ENCODE results near the gene MYO10.

DNA sequence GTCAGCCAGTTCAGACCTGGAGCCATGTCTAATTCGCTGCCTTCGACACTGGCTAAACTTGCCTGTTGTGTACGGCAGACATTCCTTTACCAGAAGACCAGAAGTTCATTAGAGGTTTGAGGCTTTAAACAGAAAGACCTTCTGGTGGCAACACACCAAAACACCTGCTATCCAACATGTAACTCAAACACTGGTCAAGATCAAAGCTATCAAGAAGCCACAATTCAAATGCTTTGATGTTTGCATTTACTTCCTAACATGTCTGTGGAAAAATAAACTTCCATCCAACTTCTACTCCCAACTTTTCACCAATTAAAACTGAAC lies 228.3 kb downstream of the MYO10 start:
- TF ChIP-seq, protein P1, sequence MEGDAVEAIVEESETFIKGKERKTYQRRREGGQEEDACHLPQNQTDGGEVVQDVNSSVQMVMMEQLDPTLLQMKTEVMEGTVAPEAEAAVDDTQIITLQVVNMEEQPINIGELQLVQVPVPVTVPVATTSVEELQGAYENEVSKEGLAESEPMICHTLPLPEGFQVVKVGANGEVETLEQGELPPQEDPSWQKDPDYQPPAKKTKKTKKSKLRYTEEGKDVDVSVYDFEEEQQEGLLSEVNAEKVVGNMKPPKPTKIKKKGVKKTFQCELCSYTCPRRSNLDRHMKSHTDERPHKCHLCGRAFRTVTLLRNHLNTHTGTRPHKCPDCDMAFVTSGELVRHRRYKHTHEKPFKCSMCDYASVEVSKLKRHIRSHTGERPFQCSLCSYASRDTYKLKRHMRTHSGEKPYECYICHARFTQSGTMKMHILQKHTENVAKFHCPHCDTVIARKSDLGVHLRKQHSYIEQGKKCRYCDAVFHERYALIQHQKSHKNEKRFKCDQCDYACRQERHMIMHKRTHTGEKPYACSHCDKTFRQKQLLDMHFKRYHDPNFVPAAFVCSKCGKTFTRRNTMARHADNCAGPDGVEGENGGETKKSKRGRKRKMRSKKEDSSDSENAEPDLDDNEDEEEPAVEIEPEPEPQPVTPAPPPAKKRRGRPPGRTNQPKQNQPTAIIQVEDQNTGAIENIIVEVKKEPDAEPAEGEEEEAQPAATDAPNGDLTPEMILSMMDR (IDR thresholded peaks at IDR 0.05; ENCODE audit: borderline replicate concordance, extremely low read depth, low read length, poor library complexity, severe bottlenecking): no peak
- no peak for TF ChIP-seq EZH2 (IDR thresholded peaks at IDR 0.05; ENCODE audit: borderline replicate concordance, low read depth, low read length, severe bottlenecking)
